Astrocyte of the spinal cord (primary cell): Measurements from ENCODE around the gene JAG1.

Experiments
- DNase-seq: peaks from one replicate; pipeline ENCODE4 v3.0.0; 2011; ENCODE audit warnings: low read depth, low spot score
- H3K4me3 ChIP-seq: 2 replicates; pipeline ENCODE4 v1.5.1; 2011; ENCODE audit warnings: low read depth, mild to moderate bottlenecking, low read length, moderate library complexity
- CTCF ChIP-seq: IDR thresholded peaks from 2 replicates; pipeline ENCODE4 v1.5.1; 2012; ENCODE audit warnings: low read depth, mild to moderate bottlenecking, low read length, inconsistent platforms
- in situ Hi-C: cut with HindIII; loops from 2 replicates; pipeline ENCODE4 v1.10.0; 2017; ENCODE audit warnings: low sequenced_read_pairs

JAG1 gene

DNA sequence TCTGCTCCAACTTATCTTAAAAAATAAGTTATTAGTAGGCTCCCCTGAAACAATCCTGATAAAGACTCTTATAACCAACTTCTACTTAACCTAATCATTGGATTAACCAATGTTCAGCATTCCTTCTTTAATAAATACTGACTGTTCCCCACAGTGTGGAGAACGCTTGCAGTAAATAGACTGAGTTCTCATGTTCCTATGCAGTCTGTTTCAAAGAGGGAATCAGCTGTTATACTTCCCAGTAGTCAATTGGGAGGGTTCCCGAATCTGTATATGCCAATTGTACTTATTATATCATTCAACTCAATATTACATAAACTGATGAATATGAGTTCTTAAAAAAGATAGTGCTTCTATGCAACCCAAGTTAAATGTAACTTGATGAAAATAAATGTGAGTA lies 9.7 kb upstream of the JAG1 start:
- no peak for TF ChIP-seq CTCF
- H3K4me3 ChIP-seq = no peak overlapping the region
- no peak for DNase-seq
- in situ Hi-C loops = no loop called here

DNA sequence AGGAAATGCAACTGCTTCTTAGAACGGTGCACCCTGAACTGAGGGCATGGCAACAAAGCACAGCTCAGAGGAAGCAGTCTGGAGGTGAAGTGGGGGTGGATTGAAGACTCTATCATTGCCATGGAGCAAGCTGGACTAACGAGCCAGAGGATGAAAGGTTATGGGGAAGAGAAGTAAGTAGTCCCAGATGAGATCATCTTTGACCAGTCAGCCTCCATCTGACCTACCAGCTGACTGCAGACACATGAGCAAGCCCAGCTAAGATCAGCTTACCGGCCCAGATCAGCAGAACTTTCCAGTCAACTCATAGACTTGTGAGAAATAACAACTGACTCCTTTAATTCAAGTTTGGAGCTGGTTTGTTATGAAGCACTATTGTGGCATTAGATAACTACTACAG lies 9.1 kb upstream of the JAG1 start:
- TF ChIP-seq CTCF = no peak
- in situ Hi-C loops = no loop called here
- DNase-seq = no peak
- no peak overlapping the region for H3K4me3 ChIP-seq

DNA sequence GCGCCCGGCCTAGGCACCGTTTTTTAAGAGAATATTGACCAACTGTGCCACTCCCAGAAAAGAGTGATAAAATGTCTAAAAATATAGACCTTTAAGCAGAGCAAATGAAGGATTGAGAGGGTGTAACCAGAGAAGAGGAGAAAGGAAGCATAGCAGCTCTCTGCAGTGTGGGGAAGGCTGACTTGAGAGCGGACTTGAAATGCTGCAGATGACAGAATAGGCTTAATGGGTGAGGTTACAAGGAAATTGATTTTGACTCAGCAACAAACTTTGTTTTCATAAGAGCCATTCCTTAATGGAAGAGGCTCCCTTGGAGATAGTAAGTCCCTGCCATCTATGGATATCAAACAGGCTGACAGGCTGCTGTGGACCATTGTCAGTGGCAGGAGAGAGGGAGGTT lies 7.7 kb upstream of the JAG1 start:
- H3K4me3 ChIP-seq = no peak overlapping the region
- in situ Hi-C loops = no loop called here
- DNase-seq = no peak
- TF ChIP-seq CTCF = no peak

DNA sequence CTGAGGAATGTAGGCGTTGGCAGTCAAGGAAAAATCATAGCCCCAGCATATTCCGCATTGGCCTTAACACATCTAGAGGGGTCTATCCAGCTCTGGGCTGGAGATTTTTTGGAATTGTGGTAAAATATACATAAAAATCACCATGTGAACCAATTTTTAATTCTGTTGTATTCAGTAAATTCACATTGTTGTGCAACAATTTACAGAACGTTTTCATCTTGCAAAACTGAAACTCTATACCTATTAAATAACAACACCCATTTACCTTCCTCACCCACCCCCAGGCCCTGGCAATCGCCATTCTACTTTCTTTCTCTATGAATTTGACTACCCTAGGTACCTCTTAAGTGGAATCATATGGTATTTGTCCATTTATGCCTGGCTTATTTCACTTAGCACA lies 6.8 kb upstream of the JAG1 start:
- no peak overlapping the region for H3K4me3 ChIP-seq
- TF ChIP-seq CTCF = no peak
- in situ Hi-C loops = no loop called here
- no peak for DNase-seq

GRCh38 chr20:10679269-10679668 lies 5.5 kb upstream of the JAG1 start:
- no peak overlapping the region for H3K4me3 ChIP-seq
- in situ Hi-C loops = no loop called here
- no peak for TF ChIP-seq CTCF
- DNase-seq = no peak

GRCh38 chr20:10676518-10676917 lies 2.7 kb upstream of the JAG1 start:
- in situ Hi-C loops = no loop called here
- no peak for DNase-seq
- TF ChIP-seq CTCF = no peak
- no peak overlapping the region for H3K4me3 ChIP-seq

DNA sequence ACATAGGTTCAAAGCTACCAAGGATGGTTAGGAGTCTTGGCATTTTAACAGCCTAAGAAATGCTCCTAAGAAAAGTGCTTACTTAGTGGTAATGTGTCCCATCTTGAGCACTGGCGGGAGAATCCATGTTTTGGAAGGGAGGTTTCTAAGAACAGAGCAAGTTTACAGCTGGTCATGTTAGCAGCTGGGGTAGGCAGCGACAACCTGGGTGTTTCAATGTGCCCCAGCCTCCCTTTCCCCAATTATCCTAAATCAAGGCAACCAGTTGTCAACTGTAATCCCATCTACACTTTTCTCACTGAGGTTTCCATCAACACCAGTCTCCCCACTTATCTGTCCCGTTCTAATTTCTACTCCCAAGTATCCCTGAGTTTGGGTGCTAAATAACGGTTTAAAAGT lies 1.6 kb upstream of the JAG1 start:
- DNase-seq = no peak
- no peak overlapping the region for H3K4me3 ChIP-seq
- in situ Hi-C loops = no loop called here
- TF ChIP-seq CTCF = no peak
